Measurements from ENCODE around the gene SPAG9.
A peak's percentile ranks its signal among the peaks of the same experiment; 100 is the strongest.

SPAG9 gene, protein sequence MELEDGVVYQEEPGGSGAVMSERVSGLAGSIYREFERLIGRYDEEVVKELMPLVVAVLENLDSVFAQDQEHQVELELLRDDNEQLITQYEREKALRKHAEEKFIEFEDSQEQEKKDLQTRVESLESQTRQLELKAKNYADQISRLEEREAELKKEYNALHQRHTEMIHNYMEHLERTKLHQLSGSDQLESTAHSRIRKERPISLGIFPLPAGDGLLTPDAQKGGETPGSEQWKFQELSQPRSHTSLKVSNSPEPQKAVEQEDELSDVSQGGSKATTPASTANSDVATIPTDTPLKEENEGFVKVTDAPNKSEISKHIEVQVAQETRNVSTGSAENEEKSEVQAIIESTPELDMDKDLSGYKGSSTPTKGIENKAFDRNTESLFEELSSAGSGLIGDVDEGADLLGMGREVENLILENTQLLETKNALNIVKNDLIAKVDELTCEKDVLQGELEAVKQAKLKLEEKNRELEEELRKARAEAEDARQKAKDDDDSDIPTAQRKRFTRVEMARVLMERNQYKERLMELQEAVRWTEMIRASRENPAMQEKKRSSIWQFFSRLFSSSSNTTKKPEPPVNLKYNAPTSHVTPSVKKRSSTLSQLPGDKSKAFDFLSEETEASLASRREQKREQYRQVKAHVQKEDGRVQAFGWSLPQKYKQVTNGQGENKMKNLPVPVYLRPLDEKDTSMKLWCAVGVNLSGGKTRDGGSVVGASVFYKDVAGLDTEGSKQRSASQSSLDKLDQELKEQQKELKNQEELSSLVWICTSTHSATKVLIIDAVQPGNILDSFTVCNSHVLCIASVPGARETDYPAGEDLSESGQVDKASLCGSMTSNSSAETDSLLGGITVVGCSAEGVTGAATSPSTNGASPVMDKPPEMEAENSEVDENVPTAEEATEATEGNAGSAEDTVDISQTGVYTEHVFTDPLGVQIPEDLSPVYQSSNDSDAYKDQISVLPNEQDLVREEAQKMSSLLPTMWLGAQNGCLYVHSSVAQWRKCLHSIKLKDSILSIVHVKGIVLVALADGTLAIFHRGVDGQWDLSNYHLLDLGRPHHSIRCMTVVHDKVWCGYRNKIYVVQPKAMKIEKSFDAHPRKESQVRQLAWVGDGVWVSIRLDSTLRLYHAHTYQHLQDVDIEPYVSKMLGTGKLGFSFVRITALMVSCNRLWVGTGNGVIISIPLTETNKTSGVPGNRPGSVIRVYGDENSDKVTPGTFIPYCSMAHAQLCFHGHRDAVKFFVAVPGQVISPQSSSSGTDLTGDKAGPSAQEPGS (N-terminal part only)
- total RNA-seq = 159 reads per million, percentile 90 among the genes with 10 or more reads in this experiment

DNA sequence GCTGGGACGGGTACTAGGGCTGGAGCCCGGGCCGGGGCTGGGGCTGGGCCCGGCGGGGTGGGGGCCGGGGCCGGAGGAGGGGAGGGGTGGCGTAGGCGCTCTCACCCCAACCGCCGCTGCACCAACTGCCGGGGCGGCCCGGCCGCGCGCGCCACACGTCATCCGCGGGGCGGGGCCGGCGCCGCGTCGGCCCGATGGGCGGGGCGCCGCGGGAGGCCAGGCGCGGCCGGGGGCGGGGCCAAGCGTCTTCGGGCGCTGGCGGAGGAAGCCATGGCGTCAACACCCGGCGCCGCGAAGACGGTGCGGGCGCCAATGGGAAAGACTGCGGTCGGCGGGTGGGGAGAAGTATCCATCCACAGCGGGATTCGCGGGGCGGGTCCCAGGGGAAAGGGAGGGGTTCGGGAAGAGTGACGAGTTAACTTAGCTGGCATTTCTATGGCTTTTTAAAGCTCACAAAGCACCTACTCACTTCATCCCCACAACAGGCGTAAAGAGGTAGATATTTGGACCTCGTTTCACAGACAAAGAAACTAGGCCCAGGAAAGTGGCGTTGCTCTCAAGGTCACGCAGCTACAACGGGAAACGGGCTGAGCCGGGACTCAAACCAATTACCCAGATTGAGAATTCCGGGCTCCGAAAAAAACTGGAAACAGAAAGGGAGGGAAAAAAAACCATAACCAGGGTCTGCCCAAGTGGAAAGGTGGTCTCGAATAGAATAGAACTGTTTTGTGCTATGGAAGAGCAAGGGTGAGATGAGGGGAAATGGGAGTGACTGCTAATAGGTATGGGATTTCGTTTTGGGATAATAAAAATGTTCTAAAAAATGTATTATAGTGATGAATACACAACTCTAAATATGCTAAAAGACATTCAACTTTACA is at the start of gene SPAG9:
SPAG9 (minus strand) TSS at position 130 of the 881 bp plus-strand sequence. CDS start 212 bp downstream, outside the sequence.
- DNase-seq = peak; percentile 86

DNA sequence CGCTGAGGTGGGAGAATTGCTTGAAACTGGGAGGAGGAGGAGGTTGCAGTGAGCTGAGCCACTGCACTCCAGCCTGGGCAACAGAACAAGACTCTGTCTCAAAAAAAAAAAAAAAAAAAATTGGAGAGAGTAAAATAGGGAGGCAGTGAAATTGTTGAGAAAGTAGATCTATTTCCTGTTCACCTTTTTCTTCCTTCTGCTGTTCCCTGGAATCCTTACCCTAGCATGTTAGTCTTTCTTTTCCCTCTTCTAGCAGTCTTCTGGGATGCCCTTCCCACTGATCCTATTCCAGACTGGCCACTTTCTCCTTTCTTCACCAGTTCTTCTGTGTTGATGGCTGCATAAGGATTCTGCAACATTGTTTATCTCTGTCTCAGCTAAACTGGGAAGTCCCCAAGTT is 48.7 kb upstream of the SPAG9 start:
- no peak for DNase-seq

DNA sequence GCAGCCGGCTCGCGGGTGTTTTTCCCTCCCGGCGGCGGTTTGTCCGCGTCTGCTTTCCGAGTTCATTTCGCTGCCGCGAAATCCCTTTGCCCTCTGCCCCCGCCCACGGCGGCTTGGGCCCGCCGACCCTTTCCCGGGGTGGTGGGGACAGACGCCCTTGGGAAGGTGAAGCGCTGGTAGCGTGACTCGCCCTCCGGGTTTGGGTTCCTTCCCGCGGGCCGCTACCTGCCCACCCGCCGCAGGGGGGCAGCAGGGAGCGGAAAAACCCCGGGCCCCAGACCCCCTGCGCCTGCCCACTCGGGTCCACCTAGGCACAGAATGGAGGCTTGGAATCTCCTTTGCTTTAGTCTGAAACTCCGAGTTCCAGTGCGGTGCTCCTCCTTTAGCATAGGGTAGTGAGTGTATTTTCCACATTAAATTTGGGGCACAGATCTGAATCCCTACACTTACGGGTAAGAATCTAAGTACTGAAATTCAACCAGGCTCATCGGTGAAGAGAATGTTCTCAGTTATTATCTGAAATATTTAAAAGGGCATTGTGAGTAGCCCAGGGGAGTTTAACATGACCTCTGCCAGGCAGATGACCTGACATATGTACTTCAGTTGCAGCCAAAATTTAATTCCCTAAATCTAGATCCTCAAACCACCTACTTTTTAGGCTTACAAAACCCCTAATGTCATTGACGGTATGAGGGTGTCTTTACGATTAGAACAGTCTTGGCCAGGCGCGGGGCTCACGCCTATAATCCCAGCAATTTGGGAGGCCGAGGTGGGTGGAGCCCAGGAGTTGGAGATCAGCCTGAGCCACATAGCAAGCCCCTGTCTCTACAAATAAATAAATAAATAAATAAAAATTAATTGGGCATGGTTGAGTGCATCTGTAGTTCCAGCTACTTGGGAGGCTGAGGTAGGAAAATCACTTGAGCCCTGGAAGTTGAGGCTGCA is 46.6 kb upstream of the SPAG9 start:
- peak; percentile 51 for DNase-seq

DNA sequence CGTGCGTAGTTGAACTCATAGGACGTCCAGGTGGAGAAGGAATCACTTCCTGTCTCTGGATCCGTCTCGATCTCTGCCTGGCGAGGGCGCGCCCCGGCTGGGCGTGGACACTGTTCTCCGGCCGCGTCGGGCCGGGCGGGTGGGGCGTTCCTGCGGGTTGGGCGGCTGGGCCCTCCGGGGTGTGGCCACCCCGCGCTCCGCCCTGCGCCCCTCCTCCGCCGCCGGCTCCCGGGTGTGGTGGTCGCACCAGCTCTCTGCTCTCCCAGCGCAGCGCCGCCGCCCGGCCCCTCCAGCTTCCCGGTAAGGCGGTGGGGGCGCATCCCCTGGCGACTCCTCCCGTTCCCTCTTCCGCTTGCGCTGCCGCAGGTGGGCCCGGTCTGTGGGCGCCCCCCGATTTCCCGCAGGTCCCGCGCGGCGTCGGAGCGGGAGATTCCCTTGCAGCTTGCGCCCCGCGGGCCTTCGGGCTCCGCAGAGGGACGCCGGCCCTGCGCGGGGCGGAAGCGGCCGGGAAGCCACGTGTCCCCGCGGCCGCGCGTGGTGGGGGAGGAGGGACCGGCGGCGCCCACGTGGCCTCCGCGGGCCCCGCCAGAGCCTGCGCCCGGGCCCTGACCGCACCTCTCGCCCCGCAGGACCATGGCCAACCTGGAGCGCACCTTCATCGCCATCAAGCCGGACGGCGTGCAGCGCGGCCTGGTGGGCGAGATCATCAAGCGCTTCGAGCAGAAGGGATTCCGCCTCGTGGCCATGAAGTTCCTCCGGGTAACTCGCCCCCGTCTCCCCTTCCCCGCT is 45.7 kb upstream of the SPAG9 start, which contains the start of gene NME2:
NME2 (plus strand) TSS at position 214 of the 789 bp plus-strand sequence; CDS start at position 634, 420 bp downstream.
- peak; percentile 41 for DNase-seq

DNA sequence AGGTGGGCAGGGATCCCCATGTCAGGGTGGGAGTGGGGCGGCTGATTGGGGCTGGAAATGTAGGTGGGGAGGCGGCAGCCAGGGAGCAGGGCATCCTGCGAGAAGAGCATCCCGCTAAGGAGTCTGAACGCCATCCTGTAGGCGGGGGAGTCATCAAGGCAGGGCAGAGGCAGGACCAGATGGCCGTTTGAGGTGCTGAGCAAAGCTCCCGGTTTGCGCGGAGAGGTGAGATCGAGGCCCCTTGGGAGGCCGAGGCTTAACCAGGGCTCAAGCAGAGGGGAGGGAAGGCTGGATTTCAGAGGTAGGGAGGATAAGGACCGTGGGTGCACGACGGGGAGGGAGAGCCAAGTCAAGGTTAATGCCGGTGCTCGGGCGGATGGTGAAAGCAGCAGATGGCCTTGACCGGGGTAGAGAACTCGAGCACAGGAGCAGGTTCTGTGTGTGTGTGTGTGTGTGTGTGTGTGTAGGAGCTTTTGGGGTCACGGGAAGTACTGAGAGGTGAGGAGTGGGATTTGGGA is 45.1 kb upstream of the SPAG9 start:
- DNase-seq = no peak

DNA sequence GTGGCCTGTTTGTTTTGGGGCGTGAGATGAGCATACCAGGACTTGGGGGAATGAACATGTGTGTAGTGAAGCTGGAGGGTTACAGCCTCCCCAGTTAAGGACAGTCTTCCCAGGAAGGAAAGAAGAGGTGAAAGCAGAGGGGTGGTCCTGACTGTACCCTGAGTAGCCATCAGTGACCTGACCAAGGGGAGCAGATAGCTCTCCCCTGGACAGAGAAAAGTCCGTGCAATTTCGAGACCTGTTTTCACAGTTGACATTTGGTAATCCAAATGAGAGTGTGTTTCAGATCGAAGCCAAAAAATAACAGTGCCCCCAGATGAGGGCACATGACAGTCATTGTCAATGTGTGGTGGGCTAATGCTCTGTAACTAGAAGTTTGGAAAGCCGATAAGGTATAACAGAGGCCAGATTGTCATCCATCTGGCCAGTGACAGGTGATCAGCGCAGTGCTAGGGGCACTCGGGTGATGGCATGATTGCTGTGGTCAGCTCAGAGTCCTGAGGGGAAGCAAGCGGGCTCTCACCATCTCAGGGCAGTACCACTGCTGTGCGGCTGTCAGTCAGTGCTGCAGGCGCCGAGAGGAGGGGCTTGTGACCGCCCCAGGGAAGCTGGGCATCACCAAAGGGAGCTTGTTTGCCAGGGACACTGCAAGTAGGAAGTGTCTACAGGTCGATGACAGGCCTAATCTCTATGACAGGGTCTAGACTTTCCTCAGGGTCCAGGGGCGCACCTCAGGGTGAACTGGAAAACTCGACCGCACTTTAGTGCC is 44.4 kb upstream of the SPAG9 start:
- no peak for DNase-seq

DNA sequence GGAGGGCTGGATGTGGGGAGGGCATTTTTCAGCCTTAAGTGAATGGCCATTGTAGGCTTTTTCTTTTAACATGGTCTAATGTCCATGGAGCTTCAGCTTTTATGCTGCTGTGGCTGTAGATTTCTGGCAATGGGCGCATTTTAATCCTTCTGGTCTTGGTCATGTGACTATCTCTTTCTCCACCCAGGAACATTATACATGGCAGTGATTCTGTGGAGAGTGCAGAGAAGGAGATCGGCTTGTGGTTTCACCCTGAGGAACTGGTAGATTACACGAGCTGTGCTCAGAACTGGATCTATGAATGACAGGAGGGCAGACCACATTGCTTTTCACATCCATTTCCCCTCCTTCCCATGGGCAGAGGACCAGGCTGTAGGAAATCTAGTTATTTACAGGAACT is 40.9 kb upstream of the SPAG9 start:
- no peak for DNase-seq

DNA sequence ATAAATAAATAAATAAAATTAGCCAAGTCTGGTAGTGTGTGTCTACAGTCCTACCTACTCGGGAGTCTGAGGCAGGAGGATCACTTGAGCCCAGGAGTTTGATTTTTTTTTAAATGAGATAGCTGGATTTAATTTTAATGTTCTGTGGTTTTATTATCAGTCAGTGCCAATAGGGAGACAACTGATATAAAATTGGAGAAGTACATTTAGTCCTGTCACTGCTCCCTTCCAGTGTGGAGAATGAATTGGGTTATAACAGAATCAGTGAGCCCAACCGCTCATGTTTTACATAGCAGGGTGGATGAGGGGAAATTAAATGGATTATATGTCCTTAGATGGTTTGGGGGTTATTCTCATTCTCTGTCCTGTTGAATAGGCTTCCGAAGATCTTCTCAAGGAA is 38.9 kb upstream of the SPAG9 start:
- DNase-seq = no peak

DNA sequence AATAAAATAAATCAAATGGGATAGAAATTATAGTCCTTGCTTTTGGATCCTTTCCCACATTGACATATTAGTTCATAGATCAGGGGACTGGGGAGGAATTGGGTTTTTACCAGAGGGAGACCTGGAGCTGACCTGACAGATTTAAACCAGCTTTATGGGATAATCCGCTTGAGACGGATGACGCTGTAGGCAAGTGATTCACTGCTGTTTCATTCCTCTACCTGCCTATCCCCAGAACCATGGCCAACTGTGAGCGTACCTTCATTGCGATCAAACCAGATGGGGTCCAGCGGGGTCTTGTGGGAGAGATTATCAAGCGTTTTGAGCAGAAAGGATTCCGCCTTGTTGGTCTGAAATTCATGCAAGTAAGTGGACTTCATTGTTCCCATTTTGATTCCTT is 34.7 kb upstream of the SPAG9 start:
- no peak for DNase-seq

DNA sequence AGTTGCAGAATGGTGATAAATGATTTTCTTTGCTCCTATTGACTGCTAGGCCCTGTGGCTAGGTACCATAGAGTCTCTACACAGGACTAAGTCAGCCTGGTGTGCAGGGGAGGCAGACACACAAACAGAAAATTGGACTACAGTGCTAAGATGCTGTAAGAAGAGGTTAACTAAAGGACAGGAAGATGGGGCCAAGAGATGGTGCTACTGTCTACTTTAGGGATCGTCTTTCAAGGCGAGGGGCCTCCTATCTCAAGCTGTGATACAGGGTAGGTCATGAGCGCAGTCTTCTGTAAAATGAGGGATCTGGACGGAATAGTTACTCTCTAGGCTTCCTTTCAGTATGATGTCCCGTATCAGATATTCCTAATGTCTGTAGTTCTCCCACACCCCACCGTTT is 33.5 kb upstream of the SPAG9 start:
- DNase-seq = no peak

DNA sequence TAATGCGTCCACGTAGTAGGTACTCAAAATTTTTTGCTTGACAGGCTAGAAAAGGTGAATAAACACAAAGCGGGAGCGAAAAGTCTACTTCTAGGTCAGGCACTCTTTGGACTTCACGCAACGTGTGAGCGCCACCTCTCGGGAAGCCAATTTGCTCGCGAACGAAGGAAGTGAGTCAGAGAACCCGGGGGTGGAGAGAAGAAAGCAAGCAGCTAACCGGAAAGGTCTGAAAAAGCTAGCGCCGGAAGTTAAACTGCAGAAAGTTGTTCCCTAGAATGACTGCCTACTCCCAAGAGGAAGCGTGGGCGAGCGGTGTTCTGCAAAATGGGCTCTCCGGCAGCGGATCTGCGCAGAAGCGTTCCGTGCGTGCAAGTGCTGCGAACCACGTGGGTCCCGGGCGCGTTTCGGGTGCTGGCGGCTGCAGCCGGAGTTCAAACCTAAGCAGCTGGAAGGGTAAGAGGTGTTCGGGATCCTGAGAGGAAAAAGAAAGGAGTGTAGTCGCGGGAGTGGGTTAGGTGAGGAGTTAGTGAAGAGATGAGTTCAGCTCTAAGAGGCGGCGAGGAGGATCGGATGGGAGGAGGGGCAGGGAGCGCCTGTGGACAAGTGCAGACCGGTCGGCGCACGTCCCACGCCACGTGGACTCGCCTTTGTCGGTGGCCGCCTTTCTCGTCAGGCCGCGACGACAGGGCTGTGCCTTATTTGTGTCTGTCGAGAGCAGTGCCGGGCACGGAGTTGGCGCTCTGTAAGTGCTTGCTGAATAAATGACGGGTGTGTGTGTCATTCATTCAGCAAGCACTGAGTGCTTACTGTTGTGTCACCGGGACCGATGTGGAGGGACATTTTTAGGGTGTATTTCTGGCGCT is 32.8 kb upstream of the SPAG9 start, which contains the start of gene NME1:
NME1 (plus strand) TSS at position 350 of the 863 bp plus-strand sequence. CDS start 2,096 bp downstream, outside the sequence.
- peak; percentile 91 for DNase-seq

DNA sequence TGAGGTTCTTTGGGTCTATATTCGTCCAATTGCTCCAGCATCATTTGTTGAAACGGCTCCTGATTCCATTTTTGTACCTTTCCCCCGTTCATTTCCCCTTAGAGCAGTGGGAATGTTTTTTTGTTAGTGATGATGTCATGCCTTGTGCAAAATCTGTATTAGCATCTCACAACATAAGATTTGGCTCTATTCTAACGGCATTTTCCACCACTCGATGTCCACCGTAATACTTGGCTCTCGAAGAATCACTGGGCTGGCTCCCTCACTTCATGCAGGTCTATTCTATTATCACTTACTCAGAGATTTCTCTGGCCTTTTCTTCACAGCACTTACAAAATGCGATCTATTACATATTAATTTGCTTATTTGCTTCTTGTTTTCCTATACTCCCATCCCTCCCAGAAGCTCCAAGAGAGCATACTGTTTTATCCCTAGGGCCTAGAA is 32.1 kb upstream of the SPAG9 start:
- DNase-seq = no peak

DNA sequence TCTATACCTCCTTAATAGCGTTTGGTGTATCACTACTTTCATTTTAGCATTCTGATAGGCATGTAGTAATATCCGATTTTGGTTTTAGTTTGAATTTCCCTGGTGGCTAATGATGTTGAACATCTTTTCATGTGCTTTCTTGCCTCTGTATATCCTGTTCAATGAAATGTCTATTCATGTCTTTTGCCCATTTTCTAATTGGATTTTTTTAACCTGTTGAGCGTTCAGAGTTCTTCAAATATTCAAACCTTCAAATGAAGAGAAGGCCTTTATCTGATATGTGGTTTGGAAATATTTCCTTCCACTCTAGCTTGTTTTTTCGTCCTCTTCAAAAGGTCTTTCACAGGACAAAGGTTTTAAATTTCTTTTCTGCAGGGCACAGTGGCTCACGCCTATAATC is 30.3 kb upstream of the SPAG9 start:
- no peak for DNase-seq

DNA sequence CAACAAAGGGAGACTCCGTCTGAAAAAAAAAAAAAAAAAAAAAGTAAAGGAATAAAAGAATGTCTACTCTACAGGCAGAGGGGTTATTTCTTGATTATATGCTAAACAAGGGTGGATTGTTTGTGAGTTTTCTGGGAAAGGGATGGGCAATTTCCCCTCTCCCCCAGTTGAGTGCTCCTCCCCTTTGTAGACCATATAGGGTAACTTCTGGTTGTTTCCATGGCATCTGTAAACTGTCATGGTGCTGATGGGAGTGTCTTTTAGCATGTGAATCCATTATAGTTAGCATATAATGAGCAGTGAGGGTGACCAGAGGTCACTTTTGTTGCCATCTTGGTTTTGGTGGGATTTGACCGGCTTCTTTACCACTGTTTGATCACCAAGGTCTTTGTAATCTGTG is 28.5 kb upstream of the SPAG9 start:
- no peak for DNase-seq

DNA sequence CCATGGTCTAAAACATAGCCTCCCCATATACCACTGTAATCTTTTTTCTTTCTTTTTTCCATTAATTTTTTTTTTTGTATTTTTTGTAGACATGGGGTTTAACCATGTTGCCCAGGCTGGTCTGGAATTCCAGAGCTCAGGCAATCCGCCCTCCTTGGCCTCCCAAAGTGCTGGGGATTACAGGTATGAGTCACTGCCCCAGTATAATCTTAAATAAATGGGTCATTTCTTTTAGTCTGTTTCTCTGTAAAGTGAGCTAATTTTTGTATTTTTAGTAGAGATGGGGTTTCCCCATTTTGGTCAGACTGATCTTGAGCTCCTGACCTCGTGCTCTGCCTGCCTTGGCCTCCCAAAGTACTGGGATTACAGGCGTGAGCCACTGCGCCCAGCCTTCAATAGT is 27.0 kb upstream of the SPAG9 start:
- DNase-seq = no peak

DNA sequence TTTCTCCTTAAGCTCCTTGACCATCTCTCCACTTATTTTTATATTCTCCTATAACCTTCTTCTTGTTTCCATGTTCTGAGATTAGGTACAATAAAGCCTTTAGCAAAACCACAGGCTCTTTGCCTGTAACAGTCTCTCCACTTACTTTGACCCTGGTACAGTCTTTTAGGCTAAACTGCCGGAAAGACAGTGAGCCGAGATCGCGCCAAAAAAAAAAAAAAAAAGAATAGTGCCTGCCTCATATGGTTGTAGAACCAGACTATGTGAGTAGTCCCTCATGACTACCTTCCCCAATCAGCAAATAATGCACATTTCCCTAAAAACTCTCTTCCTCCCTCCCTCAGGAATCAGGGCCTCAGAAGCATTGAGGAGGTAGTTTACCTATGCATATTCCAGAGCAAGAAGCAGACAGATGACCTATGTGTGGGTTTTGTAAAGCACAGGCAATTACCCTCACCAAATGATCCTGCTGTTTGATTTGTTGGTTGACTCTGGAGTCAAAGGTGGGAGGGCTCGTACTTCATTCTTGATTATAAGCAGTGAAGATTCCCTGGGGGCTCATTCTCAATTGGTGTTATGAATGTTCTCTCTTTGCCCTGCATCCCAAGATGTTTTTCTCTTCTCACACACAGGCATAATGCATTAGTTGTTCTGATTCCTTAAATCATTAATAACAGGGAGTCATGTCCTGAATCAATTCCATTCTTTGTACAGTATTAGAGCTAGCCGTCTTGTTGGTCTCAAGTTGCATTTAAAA is 23.8 kb upstream of the SPAG9 start:
- no peak for DNase-seq

DNA sequence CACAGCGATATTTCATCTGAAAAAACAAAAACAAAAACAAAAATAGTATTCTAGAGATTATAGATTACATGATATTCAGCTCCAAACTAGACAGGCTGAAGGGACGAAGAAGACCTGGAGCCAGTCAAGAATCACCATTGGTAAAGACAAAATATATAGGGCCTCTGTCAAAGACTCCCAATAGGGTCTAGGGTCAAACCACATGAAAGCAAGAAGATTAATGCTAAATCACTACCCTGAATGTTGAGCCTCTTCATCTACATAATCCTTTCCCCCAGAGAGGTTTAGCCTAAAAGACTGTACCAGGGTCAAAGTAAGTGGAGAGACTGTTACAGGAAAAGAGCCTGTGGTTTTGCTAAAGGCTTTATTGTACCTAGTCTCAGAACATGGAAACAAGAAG is 21.9 kb upstream of the SPAG9 start:
- DNase-seq = no peak

All from effector CD4-positive, alpha-beta T cell (primary cell).